ENCODE measurements around the gene LRFN4.

The LRFN4 gene

GRCh38 chr11:66879999-66880398 is 23.1 kb downstream of the LRFN4 start:
- Histone ChIP-seq H3K4me1 (ENCODE audit: control insufficient read depth, insufficient read depth, low read length) (peaks cover 16% of the 10 kb centered on the region), H3K36me3 (ENCODE audit: insufficient read depth, low read length) (no peaks in the 10 kb centered on the region), H3K9ac (ENCODE audit: low read depth, low read length) (no peak overlapping the region), H3K27me3 (ENCODE audit: control insufficient read depth, insufficient read depth, low read length) (no peaks in the 10 kb centered on the region), H3K4me2 (ENCODE audit: low read length) (no peak overlapping the region), H3K9me3 (replicated peaks; ENCODE audit: low read length) (no peaks in the 10 kb centered on the region), H3K4me3 (ENCODE audit: low read length) (no peak overlapping the region)

DNA sequence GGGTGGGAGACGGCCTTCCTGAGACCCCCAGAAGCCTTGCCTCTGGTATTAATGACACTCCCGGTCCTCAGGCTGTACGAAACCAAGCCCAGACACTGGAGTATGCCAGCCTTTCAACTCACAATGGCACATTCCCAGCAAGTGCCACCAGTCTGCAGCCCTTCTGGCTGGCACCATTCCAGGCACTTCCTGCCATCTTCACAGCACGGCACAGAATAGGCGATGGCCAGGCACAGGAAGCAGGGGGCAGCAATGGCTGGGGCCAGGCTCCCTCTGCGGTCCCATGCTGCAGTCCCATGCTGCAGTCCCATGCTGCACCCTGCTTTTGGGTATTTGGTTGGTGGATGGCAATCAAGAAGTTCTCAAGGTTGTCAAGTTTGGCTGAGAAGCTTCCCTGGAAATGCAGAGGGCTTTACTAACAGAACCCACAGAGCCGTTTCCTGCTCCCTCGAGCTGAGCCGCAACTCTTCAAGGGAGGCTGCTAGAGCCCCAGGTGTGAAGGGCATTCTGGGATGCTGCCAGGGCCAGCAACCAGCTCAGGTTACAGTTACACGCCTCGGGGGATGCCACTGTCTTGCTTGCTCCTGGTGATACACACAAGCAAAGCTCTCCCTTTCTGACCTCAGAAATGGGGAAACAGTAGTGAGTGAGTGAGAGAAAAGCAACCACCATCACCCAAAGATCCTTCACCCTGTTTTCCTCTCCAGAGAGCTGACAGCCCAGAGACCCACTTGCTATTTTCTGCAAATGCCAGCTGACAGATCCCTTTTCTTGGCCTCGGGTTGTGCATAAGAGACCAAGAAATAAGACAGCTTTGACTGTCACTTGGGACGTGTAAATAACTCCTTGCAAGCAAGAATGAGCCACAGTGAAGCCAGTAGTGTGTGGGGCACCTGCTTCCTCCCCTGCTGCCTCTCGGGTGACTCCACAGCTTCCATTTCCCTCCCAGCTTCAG is 23.9 kb downstream of the LRFN4 start:
- Histone ChIP-seq H3K4me3 (ENCODE audit: low read length) (no peak overlapping the region), H3K36me3 (ENCODE audit: insufficient read depth, low read length) (no peaks in the 10 kb centered on the region), H3K9me3 (replicated peaks; ENCODE audit: low read length) (no peaks in the 10 kb centered on the region), H3K9ac (ENCODE audit: low read depth, low read length) (no peak overlapping the region), H3K4me1 (ENCODE audit: control insufficient read depth, insufficient read depth, low read length) (peaks cover 19% of the 10 kb centered on the region), H3K4me2 (ENCODE audit: low read length) (no peak overlapping the region), H3K27me3 (ENCODE audit: control insufficient read depth, insufficient read depth, low read length) (no peaks in the 10 kb centered on the region)

DNA sequence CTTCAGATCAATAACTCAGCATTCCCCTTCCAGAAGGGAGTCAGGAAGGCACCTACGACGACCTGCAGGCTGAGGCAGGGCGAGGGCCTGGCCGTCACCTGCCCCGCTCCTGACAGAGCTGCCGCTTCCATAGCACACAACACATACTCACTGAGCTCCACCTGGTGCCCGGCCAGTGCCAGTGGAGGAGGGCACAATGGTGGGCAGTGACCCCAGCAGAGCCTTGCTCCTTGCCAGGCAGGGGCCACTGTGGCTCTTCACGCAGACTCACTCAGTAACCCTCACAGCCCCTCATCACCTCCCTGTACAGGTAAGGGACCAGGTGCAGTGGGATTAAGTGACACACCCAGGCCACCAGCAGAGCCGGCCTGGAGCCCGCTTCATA is 24.6 kb downstream of the LRFN4 start:
- Histone ChIP-seq H3K36me3 (ENCODE audit: insufficient read depth, low read length) (no peaks in the 10 kb centered on the region), H3K4me1 (ENCODE audit: control insufficient read depth, insufficient read depth, low read length) (peaks cover 26% of the 10 kb centered on the region), H3K9ac (ENCODE audit: low read depth, low read length) (no peak overlapping the region), H3K9me3 (replicated peaks; ENCODE audit: low read length) (no peaks in the 10 kb centered on the region), H3K4me3 (ENCODE audit: low read length) (no peak overlapping the region), H3K4me2 (ENCODE audit: low read length) (no peak overlapping the region), H3K27me3 (ENCODE audit: control insufficient read depth, insufficient read depth, low read length) (no peaks in the 10 kb centered on the region)

GRCh38 chr11:66881927-66882452 is 25.1 kb downstream of the LRFN4 start:
- Histone ChIP-seq H3K4me2 (ENCODE audit: low read length) (no peak overlapping the region), H3K4me3 (ENCODE audit: low read length) (no peak overlapping the region), H3K9ac (ENCODE audit: low read depth, low read length) (no peak overlapping the region), H3K27me3 (ENCODE audit: control insufficient read depth, insufficient read depth, low read length) (no peaks in the 10 kb centered on the region), H3K4me1 (ENCODE audit: control insufficient read depth, insufficient read depth, low read length) (peaks cover 31% of the 10 kb centered on the region), H3K9me3 (replicated peaks; ENCODE audit: low read length) (no peaks in the 10 kb centered on the region), H3K36me3 (ENCODE audit: insufficient read depth, low read length) (no peaks in the 10 kb centered on the region)

GRCh38 chr11:66882561-66883015 is 25.7 kb downstream of the LRFN4 start:
- Histone ChIP-seq H3K36me3 (ENCODE audit: insufficient read depth, low read length) (no peaks in the 10 kb centered on the region), H3K27me3 (ENCODE audit: control insufficient read depth, insufficient read depth, low read length) (no peaks in the 10 kb centered on the region), H3K4me3 (ENCODE audit: low read length) (no peak overlapping the region), H3K4me2 (ENCODE audit: low read length) (peak overlapping the region; percentile 67), H3K4me1 (ENCODE audit: control insufficient read depth, insufficient read depth, low read length) (peaks cover 37% of the 10 kb centered on the region), H3K9ac (ENCODE audit: low read depth, low read length) (peak overlapping the region; percentile 70), H3K9me3 (replicated peaks; ENCODE audit: low read length) (no peaks in the 10 kb centered on the region)

DNA sequence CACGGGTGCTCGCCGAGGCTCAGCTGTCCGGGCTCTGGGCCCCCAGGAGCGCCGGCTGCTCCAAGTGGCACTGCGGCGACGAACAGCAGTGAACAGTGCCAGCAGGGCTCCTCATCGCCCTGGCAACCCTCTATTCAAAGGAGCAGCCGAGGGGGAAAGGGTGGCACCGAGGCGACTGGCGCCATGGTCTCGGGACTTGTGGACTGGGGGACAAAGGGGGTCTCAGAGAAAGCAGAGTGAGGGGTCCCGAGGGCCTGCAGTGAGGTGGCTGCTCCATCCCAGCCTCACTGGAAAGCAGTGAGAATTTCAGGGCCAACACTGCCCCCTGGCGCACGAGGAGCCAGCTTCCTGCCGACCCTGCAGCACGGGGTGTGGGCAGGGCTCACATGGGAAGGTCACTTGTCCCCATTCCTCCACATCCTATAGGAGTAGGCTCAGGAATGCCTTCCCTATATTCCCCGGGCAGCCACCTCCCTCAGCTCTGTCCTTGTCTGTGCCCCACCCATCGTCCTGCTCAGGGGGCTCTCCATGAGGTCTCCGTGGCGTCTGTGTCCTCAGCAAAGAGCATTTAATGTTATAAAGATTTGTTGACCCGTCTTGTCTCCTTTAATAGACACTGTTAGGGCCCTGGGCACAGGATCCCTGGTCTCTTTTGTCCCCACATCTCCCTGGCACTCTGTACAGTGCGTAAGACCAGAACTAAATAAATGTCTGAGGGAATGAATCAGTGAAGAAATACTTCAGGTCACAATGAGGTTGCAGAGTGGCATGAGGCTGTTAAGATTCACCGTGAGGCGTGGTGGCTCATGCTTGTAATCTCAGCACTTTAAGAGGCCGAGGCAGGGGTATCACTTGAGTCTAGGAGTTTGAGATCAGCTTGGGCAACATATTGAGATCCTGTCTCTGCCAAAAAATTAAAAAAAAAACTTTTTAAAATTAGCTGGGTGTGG is 26.4 kb downstream of the LRFN4 start:
- Histone ChIP-seq H3K4me3 (ENCODE audit: low read length) (no peak overlapping the region), H3K4me2 (ENCODE audit: low read length) (peak overlapping the region; percentile 67), H3K27me3 (ENCODE audit: control insufficient read depth, insufficient read depth, low read length) (no peaks in the 10 kb centered on the region), H3K4me1 (ENCODE audit: control insufficient read depth, insufficient read depth, low read length) (peaks cover 40% of the 10 kb centered on the region), H3K9me3 (replicated peaks; ENCODE audit: low read length) (no peaks in the 10 kb centered on the region), H3K9ac (ENCODE audit: low read depth, low read length) (peak overlapping the region; percentile 70), H3K36me3 (ENCODE audit: insufficient read depth, low read length) (no peaks in the 10 kb centered on the region)

DNA sequence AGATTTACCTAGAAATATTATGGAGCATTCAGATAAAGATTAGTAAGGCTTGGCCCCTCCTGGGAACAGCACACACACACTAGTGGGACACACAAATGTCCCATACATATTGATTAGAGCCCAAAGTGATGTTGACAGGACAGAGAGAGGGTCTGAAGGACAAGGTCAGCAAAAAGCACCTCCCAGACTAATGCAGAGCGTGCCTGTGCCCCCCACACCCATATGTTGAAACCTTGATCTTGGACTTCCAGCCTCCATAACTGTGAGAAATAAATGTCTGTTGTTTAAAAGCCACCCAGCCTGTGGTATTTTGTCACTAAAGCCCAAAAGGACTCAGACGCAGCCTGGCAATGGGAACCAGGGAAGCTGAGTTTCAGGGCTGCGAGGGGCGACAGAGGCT is 27.6 kb downstream of the LRFN4 start:
- no peak overlapping the region for H3K9ac ChIP-seq (ENCODE audit: low read depth, low read length)
- H3K4me2 ChIP-seq (ENCODE audit: low read length), result no peak overlapping the region
- H3K27me3 ChIP-seq (ENCODE audit: control insufficient read depth, insufficient read depth, low read length), result no peaks in the 10 kb centered on the region
- no peak overlapping the region for H3K4me3 ChIP-seq (ENCODE audit: low read length)
- H3K36me3 ChIP-seq (ENCODE audit: insufficient read depth, low read length), result no peaks in the 10 kb centered on the region
- no peaks in the 10 kb centered on the region for H3K9me3 ChIP-seq (replicated peaks; ENCODE audit: low read length)
- H3K4me1 ChIP-seq (ENCODE audit: control insufficient read depth, insufficient read depth, low read length), result peaks cover 40% of the 10 kb centered on the region

- Histone ChIP-seq H3K9ac (ENCODE audit: low read depth, low read length) (no peak overlapping the region), H3K9me3 (replicated peaks; ENCODE audit: low read length) (no peaks in the 10 kb centered on the region), H3K4me1 (ENCODE audit: control insufficient read depth, insufficient read depth, low read length) (peaks cover 40% of the 10 kb centered on the region), H3K36me3 (ENCODE audit: insufficient read depth, low read length) (no peaks in the 10 kb centered on the region), H3K27me3 (ENCODE audit: control insufficient read depth, insufficient read depth, low read length) (no peaks in the 10 kb centered on the region), H3K4me2 (ENCODE audit: low read length) (no peak overlapping the region), H3K4me3 (ENCODE audit: low read length) (no peak overlapping the region)
Measured at GRCh38 chr11:66885469-66885868, 28.6 kb downstream of the LRFN4 start.

DNA sequence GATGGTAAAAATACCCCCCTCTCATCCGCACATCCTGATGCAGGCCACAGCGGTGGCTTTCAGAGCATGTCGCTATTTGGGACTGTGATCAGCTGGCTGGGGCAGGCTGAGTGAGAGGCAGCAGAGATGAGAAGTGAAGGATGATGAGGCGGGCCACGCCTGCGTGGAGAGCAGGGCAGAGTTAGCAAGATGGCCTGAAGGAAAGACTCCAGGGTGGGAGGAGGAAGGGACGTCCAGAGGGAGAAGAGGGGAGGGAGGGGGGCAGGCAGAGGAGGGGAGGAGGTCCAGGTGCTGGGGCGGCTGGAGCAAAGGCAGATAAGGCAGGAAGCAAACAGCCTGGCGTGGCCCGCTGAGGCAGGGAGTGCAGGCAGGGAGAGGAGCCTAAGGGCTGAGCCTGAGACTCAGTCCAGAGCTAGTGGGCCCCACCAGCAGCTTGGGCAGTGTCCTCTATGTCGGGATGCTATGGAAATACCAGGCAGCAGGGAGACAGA is 29.1 kb downstream of the LRFN4 start:
- Histone ChIP-seq H3K9ac (ENCODE audit: low read depth, low read length) (no peak overlapping the region), H3K4me2 (ENCODE audit: low read length) (no peak overlapping the region), H3K36me3 (ENCODE audit: insufficient read depth, low read length) (no peaks in the 10 kb centered on the region), H3K4me1 (ENCODE audit: control insufficient read depth, insufficient read depth, low read length) (peaks cover 40% of the 10 kb centered on the region), H3K4me3 (ENCODE audit: low read length) (no peak overlapping the region), H3K27me3 (ENCODE audit: control insufficient read depth, insufficient read depth, low read length) (no peaks in the 10 kb centered on the region), H3K9me3 (replicated peaks; ENCODE audit: low read length) (no peaks in the 10 kb centered on the region)

DNA sequence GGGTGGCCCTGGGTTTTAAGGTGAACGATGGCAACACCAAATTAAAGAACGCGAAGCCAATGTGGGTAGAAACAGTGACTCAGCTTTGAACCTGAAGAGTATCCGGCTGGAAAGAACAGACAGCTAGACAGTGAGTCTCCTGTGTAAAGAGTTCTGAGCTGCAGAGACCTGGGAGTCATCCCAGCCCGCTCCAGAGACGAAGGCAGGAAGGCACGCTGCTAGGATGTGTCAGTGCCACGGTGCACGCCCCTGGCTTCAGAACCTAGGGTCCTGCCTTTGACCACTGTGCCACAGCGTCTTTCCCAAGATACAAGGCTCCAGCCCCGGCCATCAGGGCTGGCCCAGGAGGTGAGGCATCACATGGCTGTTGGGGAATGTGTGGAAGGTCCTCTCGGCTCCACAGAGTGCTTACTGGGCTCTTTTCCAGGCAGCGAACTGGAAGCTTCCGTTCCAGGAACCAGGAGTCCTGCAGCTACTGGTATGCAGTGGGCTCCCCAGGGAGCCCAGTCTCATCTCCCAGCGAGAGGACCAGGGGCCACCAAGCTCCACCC is 29.9 kb downstream of the LRFN4 start:
- H3K4me2 ChIP-seq (ENCODE audit: low read length), result peak overlapping the region; percentile 34
- H3K4me1 ChIP-seq (ENCODE audit: control insufficient read depth, insufficient read depth, low read length), result peaks cover 44% of the 10 kb centered on the region
- H3K4me3 ChIP-seq (ENCODE audit: low read length), result no peak overlapping the region
- no peak overlapping the region for H3K9ac ChIP-seq (ENCODE audit: low read depth, low read length)
- no peaks in the 10 kb centered on the region for H3K36me3 ChIP-seq (ENCODE audit: insufficient read depth, low read length)
- no peaks in the 10 kb centered on the region for H3K27me3 ChIP-seq (ENCODE audit: control insufficient read depth, insufficient read depth, low read length)
- no peaks in the 10 kb centered on the region for H3K9me3 ChIP-seq (replicated peaks; ENCODE audit: low read length)

DNA sequence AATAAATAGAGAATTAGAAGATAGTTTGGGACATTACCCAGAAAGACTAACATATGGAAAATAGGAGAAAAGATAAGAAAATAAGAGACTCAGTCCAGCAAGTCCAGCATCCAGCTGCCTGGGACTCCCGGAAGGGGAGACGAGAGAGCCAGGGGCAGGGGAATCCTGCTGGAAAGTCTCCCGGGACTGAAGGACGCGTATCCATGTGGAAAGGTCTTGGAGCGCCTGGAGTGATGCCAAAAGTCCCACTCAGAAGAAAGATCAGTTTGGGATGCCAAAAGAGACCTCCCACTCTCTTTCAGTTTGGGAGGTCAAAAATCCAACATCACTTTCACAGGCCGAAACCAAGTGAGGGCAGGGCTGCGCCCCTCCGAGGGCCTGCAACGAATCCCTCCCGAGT is 30.7 kb downstream of the LRFN4 start:
- H3K9me3 ChIP-seq (replicated peaks; ENCODE audit: low read length), result no peaks in the 10 kb centered on the region
- peaks cover 47% of the 10 kb centered on the region for H3K4me1 ChIP-seq (ENCODE audit: control insufficient read depth, insufficient read depth, low read length)
- H3K27me3 ChIP-seq (ENCODE audit: control insufficient read depth, insufficient read depth, low read length), result no peaks in the 10 kb centered on the region
- no peak overlapping the region for H3K4me3 ChIP-seq (ENCODE audit: low read length)
- H3K9ac ChIP-seq (ENCODE audit: low read depth, low read length), result no peak overlapping the region
- H3K4me2 ChIP-seq (ENCODE audit: low read length), result no peak overlapping the region
- no peaks in the 10 kb centered on the region for H3K36me3 ChIP-seq (ENCODE audit: insufficient read depth, low read length)

Measured in skeletal muscle satellite cell (primary cell).